ENCODE measurements around the gene DNAJC1.

DNA sequence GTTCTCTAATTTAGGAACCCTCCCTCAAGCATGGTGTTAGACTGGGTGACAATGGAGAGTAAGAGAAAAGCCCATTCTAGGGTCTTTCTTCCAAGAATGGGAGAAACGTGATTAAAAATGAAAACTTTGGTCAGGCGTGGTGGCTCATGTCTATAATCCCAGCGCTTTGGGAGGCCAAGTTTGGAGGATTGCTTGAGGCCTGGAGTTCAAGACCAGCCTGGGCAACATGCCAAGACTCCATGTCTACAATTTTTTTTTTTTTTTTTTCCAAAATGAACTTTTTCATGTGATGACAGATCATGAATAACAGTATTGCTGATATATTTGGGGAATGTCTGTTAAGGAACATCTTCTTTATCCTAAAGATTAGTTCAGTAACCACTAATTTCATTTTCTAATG, 274.9 kb downstream of the DNAJC1 start:
- TF ChIP-seq, protein P1, sequence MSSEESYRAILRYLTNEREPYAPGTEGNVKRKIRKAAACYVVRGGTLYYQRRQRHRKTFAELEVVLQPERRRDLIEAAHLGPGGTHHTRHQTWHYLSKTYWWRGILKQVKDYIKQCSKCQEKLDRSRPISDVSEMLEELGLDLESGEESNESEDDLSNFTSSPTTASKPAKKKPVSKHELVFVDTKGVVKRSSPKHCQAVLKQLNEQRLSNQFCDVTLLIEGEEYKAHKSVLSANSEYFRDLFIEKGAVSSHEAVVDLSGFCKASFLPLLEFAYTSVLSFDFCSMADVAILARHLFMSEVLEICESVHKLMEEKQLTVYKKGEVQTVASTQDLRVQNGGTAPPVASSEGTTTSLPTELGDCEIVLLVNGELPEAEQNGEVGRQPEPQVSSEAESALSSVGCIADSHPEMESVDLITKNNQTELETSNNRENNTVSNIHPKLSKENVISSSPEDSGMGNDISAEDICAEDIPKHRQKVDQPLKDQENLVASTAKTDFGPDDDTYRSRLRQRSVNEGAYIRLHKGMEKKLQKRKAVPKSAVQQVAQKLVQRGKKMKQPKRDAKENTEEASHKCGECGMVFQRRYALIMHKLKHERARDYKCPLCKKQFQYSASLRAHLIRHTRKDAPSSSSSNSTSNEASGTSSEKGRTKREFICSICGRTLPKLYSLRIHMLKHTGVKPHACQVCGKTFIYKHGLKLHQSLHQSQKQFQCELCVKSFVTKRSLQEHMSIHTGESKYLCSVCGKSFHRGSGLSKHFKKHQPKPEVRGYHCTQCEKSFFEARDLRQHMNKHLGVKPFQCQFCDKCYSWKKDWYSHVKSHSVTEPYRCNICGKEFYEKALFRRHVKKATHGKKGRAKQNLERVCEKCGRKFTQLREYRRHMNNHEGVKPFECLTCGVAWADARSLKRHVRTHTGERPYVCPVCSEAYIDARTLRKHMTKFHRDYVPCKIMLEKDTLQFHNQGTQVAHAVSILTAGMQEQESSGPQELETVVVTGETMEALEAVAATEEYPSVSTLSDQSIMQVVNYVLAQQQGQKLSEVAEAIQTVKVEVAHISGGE (CRISPR knock-in tag; IDR thresholded peaks at IDR 0.05), result no peak
- TF ChIP-seq, protein P2, sequence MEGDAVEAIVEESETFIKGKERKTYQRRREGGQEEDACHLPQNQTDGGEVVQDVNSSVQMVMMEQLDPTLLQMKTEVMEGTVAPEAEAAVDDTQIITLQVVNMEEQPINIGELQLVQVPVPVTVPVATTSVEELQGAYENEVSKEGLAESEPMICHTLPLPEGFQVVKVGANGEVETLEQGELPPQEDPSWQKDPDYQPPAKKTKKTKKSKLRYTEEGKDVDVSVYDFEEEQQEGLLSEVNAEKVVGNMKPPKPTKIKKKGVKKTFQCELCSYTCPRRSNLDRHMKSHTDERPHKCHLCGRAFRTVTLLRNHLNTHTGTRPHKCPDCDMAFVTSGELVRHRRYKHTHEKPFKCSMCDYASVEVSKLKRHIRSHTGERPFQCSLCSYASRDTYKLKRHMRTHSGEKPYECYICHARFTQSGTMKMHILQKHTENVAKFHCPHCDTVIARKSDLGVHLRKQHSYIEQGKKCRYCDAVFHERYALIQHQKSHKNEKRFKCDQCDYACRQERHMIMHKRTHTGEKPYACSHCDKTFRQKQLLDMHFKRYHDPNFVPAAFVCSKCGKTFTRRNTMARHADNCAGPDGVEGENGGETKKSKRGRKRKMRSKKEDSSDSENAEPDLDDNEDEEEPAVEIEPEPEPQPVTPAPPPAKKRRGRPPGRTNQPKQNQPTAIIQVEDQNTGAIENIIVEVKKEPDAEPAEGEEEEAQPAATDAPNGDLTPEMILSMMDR (IDR thresholded peaks at IDR 0.05 in 2 of 3, conservative IDR thresholded peaks at IDR 0.05 in 1 of 3; ENCODE audit: control insufficient read depth in 2 of 3, extremely low read depth in 1 of 3, insufficient read depth in 1 of 3, low read depth in 3 of 3, low read length in 3 of 3), result no peak
- TF ChIP-seq MEF2A (IDR thresholded peaks at IDR 0.05; ENCODE audit: insufficient read depth, low read depth, low read length) (no peak), CEBPB (IDR thresholded peaks at IDR 0.05; ENCODE audit: borderline replicate concordance in 1 of 2, low read depth in 2 of 2, low read length in 2 of 2) (no peak), EZH2 (IDR thresholded peaks at IDR 0.05; ENCODE audit: borderline replicate concordance, control insufficient read depth, low read depth, low read length) (no peak), EP300 (IDR thresholded peaks at IDR 0.05; ENCODE audit: borderline replicate concordance in 1 of 2, control insufficient read depth in 1 of 2, low read depth in 2 of 2, low read length in 2 of 2) (no peak), CBX3 (IDR thresholded peaks at IDR 0.05; ENCODE audit: borderline replicate concordance, low read depth) (no peak), JUND (IDR thresholded peaks at IDR 0.05; ENCODE audit: low read depth, low read length) (no peak), GABPA (IDR thresholded peaks at IDR 0.05; ENCODE audit: low read depth) (no peak), POLR2A (IDR thresholded peaks at IDR 0.05; ENCODE audit: low read depth, low read length) (no peak), GATAD2B (conservative IDR thresholded peaks at IDR 0.05; ENCODE audit: low read depth) (no peak), TCF7 (IDR thresholded peaks at IDR 0.05; ENCODE audit: borderline replicate concordance) (no peak), RCOR1 (conservative IDR thresholded peaks at IDR 0.05; ENCODE audit: low read depth, low read length) (no peak)
- TF ChIP-seq, protein P3, sequence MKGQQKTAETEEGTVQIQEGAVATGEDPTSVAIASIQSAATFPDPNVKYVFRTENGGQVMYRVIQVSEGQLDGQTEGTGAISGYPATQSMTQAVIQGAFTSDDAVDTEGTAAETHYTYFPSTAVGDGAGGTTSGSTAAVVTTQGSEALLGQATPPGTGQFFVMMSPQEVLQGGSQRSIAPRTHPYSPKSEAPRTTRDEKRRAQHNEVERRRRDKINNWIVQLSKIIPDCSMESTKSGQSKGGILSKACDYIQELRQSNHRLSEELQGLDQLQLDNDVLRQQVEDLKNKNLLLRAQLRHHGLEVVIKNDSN (IDR thresholded peaks at IDR 0.05; ENCODE audit: borderline replicate concordance, extremely low read length, insufficient read depth, low read depth, low read length), result no peak

All from GM12878 (cell line).